ENCODE data around the gene ZNF217.

- TF ChIP-seq CTCF (IDR thresholded peaks at IDR 0.05) (no peak), POLR2A (IDR thresholded peaks at IDR 0.05) (peak in 1 of 4 donors; percentile 36), POLR2AphosphoS5 (IDR thresholded peaks at IDR 0.05) (peak; percentile 35 to 82), EP300 (IDR thresholded peaks at IDR 0.05) (no peak)
These were observed 10.9 kb downstream of the ZNF217 start for GRCh38 chr20:53582574-53583351.

Measured in upper lobe of left lung (tissue), 4 donors.